ENCODE results near the gene TRIO.

The TRIO gene

GRCh38 chr5:14267166-14267838 lies 124.2 kb downstream of the TRIO start:
- no peak for DNase-seq (ENCODE audit: low read depth)

- no peak for DNase-seq (ENCODE audit: low read depth)
Observed at GRCh38 chr5:14267991-14268708, 125.0 kb downstream of the TRIO start.

- DNase-seq (ENCODE audit: low read depth), result no peak
Observed at GRCh38 chr5:14268738-14269137, 125.6 kb downstream of the TRIO start.

DNA sequence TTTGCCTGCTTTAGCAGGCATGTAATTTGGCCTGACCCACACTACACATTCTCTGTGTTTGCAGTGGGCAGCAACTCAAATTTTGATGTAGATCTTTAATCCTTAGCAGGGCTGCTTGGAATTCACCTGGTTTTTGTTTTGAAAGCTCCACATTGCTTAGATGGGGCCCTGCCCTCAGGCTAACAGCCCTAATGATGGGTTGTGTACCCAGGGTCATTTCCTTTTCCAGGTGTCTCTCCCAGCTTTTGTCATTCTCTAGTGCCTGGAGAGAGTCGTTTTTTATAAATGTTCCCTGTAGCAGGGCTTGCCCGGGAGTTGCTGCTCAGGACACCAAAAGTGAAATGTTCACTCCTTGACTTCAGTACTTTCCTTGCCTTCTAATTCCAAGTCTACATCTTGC lies 126.3 kb downstream of the TRIO start:
- DNase-seq (ENCODE audit: low read depth), result no peak

GRCh38 chr5:14270209-14270702 lies 127.1 kb downstream of the TRIO start:
- peak; percentile 57 for DNase-seq (ENCODE audit: low read depth)

DNA sequence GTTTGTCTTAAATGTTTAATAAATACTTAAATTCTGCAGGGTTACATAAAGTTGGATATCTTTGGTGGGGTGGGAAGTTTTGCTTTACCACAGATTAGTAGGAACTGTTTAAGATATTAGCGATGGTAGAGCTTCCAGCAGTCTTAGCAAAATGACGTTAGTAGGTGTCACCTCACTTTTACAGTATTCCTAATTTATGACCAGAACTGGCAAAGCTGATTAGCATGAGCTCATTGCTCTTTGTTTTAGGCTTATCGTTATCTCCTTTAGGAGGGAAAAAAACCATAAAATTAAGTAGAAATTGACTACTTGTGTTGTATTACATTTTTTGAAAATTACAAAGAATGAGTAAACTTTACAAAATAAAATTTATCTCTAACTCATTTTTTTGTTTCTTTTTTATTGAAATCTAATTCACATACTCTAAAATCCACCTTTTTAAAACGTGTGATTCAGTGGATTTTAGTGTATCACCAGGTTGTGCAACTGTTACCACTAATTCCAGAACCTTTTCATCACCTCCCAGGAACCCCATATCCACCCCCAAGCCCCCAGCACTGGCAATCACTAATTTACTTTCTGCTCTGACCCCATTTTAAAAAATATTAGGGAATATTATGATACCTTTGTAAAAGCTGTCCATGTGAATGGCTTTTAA lies 129.5 kb downstream of the TRIO start:
- DNase-seq (ENCODE audit: low read depth), result no peak

- no peak for DNase-seq (ENCODE audit: low read depth)
Observed at GRCh38 chr5:14273207-14273767, 130.1 kb downstream of the TRIO start.

DNA sequence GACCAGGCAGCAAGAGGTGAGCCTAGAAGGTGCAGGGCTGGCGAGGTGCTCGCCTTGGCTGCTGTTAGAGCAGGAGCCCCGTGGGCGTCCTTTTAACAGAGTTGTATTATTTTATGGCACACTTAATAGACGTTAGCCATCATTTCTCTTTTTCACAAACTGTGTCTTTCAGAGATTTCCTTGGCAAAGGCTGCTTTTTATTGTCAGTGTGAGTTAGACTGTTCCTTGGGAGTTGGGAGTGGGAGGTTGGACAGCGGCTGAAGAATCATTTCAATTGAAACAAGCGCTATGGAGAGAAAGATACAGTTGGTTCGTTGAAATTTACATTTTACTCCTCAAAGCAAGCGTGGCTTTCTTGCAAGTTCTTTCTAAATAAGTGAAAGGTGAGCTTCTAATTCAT lies 133.2 kb downstream of the TRIO start:
- no peak for DNase-seq (ENCODE audit: low read depth)

GRCh38 chr5:14277385-14278320 lies 134.5 kb downstream of the TRIO start:
- no peak for DNase-seq (ENCODE audit: low read depth)

DNA sequence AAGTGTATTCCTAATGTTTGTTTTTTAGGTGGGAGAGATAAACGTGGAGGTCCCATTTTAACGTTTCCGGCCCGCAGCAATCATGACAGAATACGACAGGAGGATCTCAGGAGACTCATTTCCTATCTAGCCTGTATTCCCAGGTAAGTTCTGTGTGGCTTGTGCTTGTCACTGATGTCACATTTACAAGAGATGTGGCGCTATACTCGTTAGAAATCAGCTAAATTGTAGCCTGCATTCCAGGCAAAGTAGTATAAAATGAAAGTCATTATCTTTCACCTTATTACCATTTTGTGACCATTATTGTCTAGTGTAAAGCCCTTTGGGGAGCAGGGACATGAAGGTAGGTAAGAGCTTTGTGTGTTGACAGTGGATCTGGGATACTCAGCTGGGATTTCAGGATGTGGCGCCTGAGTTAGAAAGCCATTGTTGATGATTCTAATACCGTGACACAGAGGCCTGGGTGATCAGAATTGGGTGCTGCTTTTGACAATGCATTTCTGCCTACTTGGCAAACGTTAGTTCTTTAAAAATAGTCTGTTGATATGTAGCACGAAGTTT lies 137.2 kb downstream of the TRIO start:
- DNase-seq (ENCODE audit: low read depth), result no peak

DNA sequence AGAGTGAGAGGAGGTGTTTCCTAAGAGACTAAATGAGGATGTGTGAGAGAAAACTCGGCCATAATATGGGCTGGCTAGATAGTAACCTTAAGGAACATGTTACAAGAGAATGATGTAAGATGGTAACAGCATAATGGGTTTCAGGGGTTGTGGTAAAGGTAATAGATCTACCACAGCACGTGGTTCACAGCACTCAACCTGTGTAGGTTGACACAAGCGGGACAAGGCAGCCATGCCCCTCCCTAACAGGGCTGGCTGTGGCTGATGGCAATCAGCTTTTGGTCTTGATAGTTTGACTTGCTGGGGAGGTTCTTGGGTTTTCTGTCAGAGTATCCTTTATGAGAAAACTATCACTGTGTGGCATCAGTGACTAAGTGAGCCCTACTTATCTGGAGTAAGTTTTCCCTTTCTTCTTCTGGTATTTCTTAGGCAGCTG lies 138.6 kb downstream of the TRIO start:
- no peak for DNase-seq (ENCODE audit: low read depth)

DNA sequence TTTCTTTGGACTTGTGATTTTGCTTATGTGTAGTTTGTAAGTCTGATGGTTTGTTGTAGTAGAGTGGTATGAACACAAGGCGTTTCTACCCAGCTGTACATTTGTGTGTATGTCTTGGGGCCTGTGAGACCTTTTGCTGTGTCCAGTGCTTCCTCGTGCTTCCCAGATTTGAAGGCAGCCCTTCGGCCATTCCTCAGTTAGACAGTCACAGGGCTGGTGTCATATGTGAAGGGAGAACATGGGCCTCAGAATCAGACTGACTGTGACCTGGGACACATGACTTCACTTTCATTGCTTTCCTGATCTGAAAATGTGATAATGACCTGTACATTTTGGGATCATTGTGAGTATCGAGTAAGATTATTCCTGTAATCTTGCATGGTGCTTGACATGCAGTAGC lies 140.0 kb downstream of the TRIO start:
- DNase-seq (ENCODE audit: low read depth), result no peak

- DNase-seq (ENCODE audit: low read depth), result no peak
Observed at GRCh38 chr5:14284392-14285148, 141.4 kb downstream of the TRIO start.

- no peak for DNase-seq (ENCODE audit: low read depth)
Observed at GRCh38 chr5:14286007-14286406, 142.9 kb downstream of the TRIO start.

- DNase-seq (ENCODE audit: low read depth), result peak; percentile 67
Observed at GRCh38 chr5:14286574-14287421, 143.7 kb downstream of the TRIO start.

- no peak for DNase-seq (ENCODE audit: low read depth)
Observed at GRCh38 chr5:14292766-14293658, 149.9 kb downstream of the TRIO start.

GRCh38 chr5:14295610-14296009 lies 152.5 kb downstream of the TRIO start:
- no peak for DNase-seq (ENCODE audit: low read depth)

- DNase-seq (ENCODE audit: low read depth), result peak; percentile 13
Observed at GRCh38 chr5:14296533-14297331, 153.6 kb downstream of the TRIO start.
